HEK293T (cell line): ENCODE results near the gene RAB12.
"Not testable (repeated sequence)": the region's sequence is repeated elsewhere in the genome, so short reads cannot be mapped to it uniquely, and the experiment has no call there.

Source experiments
- ARNT ChIP-seq: fragments of 450-650 bp; IDR thresholded peaks from 2 replicates; pipeline ENCODE4 v1.6.1; 2017; ENCODE audit warnings: mild to moderate bottlenecking
- BHLHE40 ChIP-seq: fragments of 450-650 bp; IDR thresholded peaks from 2 replicates; pipeline ENCODE4 v1.6.1; 2016; ENCODE audit warnings: mild to moderate bottlenecking, moderate library complexity, borderline replicate concordance
- CTBP1 ChIP-seq: fragments of 450-650 bp; IDR thresholded peaks from 2 replicates; pipeline ENCODE4 v1.6.1; 2016; ENCODE audit warnings: borderline replicate concordance
- ELF4 ChIP-seq: fragments of 450-650 bp; IDR thresholded peaks from 2 replicates; pipeline ENCODE4 v1.6.1; 2017; ENCODE audit warnings: antibody characterized with exemption
- FOXA1 ChIP-seq: fragments of 450-650 bp; IDR thresholded peaks from 2 replicates; pipeline ENCODE4 v1.6.1; 2016; ENCODE audit warnings: mild to moderate bottlenecking
- FOXK2 ChIP-seq: fragments of 450-650 bp; IDR thresholded peaks from 2 replicates; pipeline ENCODE4 v1.6.1; 2016; ENCODE audit warnings: mild to moderate bottlenecking
- FOXM1 ChIP-seq: fragments of 450-650 bp; IDR thresholded peaks from 2 replicates; pipeline ENCODE4 v1.6.1; 2017; ENCODE audit warnings: mild to moderate bottlenecking, borderline replicate concordance
- HDGF ChIP-seq: fragments of 450-650 bp; IDR thresholded peaks from 2 replicates; pipeline ENCODE4 v1.6.1; 2017; ENCODE audit warnings: antibody characterized with exemption, borderline replicate concordance
- LEF1 ChIP-seq: fragments of 450-650 bp; IDR thresholded peaks from 2 replicates; pipeline ENCODE4 v1.6.1; 2017; ENCODE audit warnings: mild to moderate bottlenecking, borderline replicate concordance
- PKNOX1 ChIP-seq: fragments of 450-650 bp; IDR thresholded peaks from 2 replicates; pipeline ENCODE4 v1.6.1; 2016
- SP1 ChIP-seq: fragments of 450-650 bp; IDR thresholded peaks from 2 replicates; pipeline ENCODE4 v1.6.1; 2017
- SUZ12 ChIP-seq: fragments of 450-650 bp; IDR thresholded peaks from 2 replicates; pipeline ENCODE4 v1.6.1; 2016; ENCODE audit warnings: mild to moderate bottlenecking
- TARDBP ChIP-seq: fragments of 450-650 bp; IDR thresholded peaks from 2 replicates; pipeline ENCODE4 v1.6.1; 2016

GRCh38 chr18:8573766-8574165, 35.5 kb upstream of the RAB12 start:
- not testable (repeated sequence) for TF ChIP-seq FOXM1, BHLHE40, PKNOX1, SP1, SUZ12, ELF4, HDGF, LEF1, ARNT, TARDBP, FOXA1, CTBP1, FOXK2
